Tibial nerve (tissue), 4 donors: ENCODE measurements around the gene BAZ2B. TPM values are rescaled to one million over a fixed set of nuclear protein-coding genes. Genes with fewer than 3 reads are reported as not detected.
A peak's percentile ranks its signal among the peaks of the same experiment; 100 is the strongest.

Source experiments
- DNase-seq, 2 donors: peaks; one replicate each; pipeline ENCODE4 v3.0.0-alpha.2; 2019; ENCODE audit warnings: low spot score in 2 of 2
- H3K27ac ChIP-seq, 4 donors: fragments of 200-600 bp; sonication (generic) in 3 of 4; one replicate each; pipeline ENCODE4 v1.5.1; 2017 to 2019; ENCODE audit warnings: mild to moderate bottlenecking in 1 of 4
- H3K27me3 ChIP-seq, 2 donors: fragments of 200-600 bp; sonication (generic) in 1 of 2; one replicate each; pipeline versions ENCODE4 v1.5.1 to v1.6.0; 2017 to 2019
- H3K36me3 ChIP-seq, 3 donors: fragments of 200-600 bp; sonication (generic); one replicate each; pipeline ENCODE4 v1.5.1; 2018 to 2019
- H3K4me1 ChIP-seq, 4 donors: fragments of 200-600 bp; sonication (generic) in 3 of 4; one replicate each; pipeline ENCODE4 v1.5.1; 2017 to 2019
- H3K4me3 ChIP-seq, 4 donors: fragments of 200-600 bp; sonication (generic) in 3 of 4; one replicate each; pipeline ENCODE4 v1.5.1; 2017 to 2019; ENCODE audit warnings: mild to moderate bottlenecking in 1 of 4, moderate library complexity in 1 of 4
- H3K9me3 ChIP-seq, 4 donors: fragments of 200-600 bp; sonication (generic) in 3 of 4; one replicate each; pipeline ENCODE4 v1.5.1; 2017 to 2019
- CTCF ChIP-seq, 5 experiments: fragments of 200-600 bp in 3 of 5; fragments of 450-650 bp in 2 of 5; sonication (generic) in 3 of 5; IDR thresholded peaks; one replicate each; pipeline ENCODE4 v1.5.1; 2016 to 2019; ENCODE audit warnings: antibody characterized with exemption in 5 of 5, mild to moderate bottlenecking in 3 of 5, moderate library complexity in 2 of 5
- EP300 ChIP-seq, 2 donors: sonication (generic); formaldehyde crosslinking; IDR thresholded peaks; one replicate each; pipeline ENCODE4 v1.6.1; 2017; ENCODE audit warnings: antibody characterized with exemption in 2 of 2, mild to moderate bottlenecking in 1 of 2
- POLR2A ChIP-seq, 2 donors: fragments of 450-650 bp; IDR thresholded peaks; one replicate each; pipeline ENCODE4 v1.6.1; 2017; ENCODE audit warnings: antibody characterized with exemption in 2 of 2, mild to moderate bottlenecking in 2 of 2, moderate library complexity in 2 of 2
- WGBS, 2 donors: methylation state at CpG; one replicate each; pipeline ENCODE4 v1.1.5; 2018; 5-methylcytosine and 5-hydroxymethylcytosine counted together
- total RNA-seq, 4 donors: library from RNA; depleted of rRNA; stranded (reverse); fragments of >200 nt; gene quantifications; one replicate each; pipeline ENCODE4 v1.1.0, GENCODE V29; 2016

Gene BAZ2B
- total RNA-seq, 4 donors from 2014 or later = 98.4 to 135 (median 114) TPM

GRCh38 chr2:159501743-159502142 is 114.6 kb downstream of the BAZ2B start:
- Histone ChIP-seq H3K27ac (no peak overlapping the region), H3K27me3 (no peaks in the 10 kb centered on the region), H3K36me3 (peaks cover 0 to 10% (median 0%) of the 10 kb centered on the region in 3 donors), H3K4me1 (peaks cover 0 to 7% (median 0%) of the 10 kb centered on the region in 4 donors), H3K9me3 (peaks cover 0 to 3% (median 0%) of the 10 kb centered on the region in 4 donors), H3K4me3 (no peak overlapping the region)
- TF ChIP-seq CTCF (IDR thresholded peaks at IDR 0.05) = no peak
- TF ChIP-seq POLR2A (IDR thresholded peaks at IDR 0.05) = no peak
- no peak for TF ChIP-seq EP300 (IDR thresholded peaks at IDR 0.05)
- DNase-seq = no peak
- WGBS, 2 donors = 93 to 100% methylated on average over 1 of the region's 1 CpG

- H3K9me3 ChIP-seq = peaks cover 0 to 3% (median 0%) of the 10 kb centered on the region in 4 donors
- peaks cover 0 to 7% (median 0%) of the 10 kb centered on the region in 4 donors for H3K4me1 ChIP-seq
- no peaks in the 10 kb centered on the region for H3K27me3 ChIP-seq
- peak overlapping the region in 1 of 4 donors; percentile 37 for H3K27ac ChIP-seq
- 54 to 59% methylated on average over 2 of the region's 2 CpGs for WGBS, 2 donors
- peaks cover 0 to 10% (median 0%) of the 10 kb centered on the region in 3 donors for H3K36me3 ChIP-seq
- H3K4me3 ChIP-seq = no peak overlapping the region
- no peak for DNase-seq
- no peak for TF ChIP-seq CTCF (IDR thresholded peaks at IDR 0.05)
- no peak for TF ChIP-seq EP300 (IDR thresholded peaks at IDR 0.05)
- no peak for TF ChIP-seq POLR2A (IDR thresholded peaks at IDR 0.05)
Observed at GRCh38 chr2:159497847-159498246, 118.5 kb downstream of the BAZ2B start.

- Histone ChIP-seq H3K36me3 (peaks cover 0 to 7% (median 0%) of the 10 kb centered on the region in 3 donors), H3K4me3 (no peak overlapping the region), H3K27ac (peak overlapping the region in 1 of 4 donors; percentile 37), H3K27me3 (no peaks in the 10 kb centered on the region), H3K9me3 (peaks cover 0 to 3% (median 0%) of the 10 kb centered on the region in 4 donors), H3K4me1 (peaks cover 0 to 7% (median 0%) of the 10 kb centered on the region in 4 donors)
- peak in 1 of 2 donors; percentile 4 for DNase-seq
- peak in 1 of 2 donors; percentile 73 for TF ChIP-seq EP300 (IDR thresholded peaks at IDR 0.05)
- no peak for TF ChIP-seq POLR2A (IDR thresholded peaks at IDR 0.05)
Observed at GRCh38 chr2:159497256-159497655, 119.1 kb downstream of the BAZ2B start.

- WGBS, 2 donors = 95 to 97% methylated on average over 2 of the region's 2 CpGs
- H3K9me3 ChIP-seq = no peaks in the 10 kb centered on the region
- H3K27me3 ChIP-seq = no peaks in the 10 kb centered on the region
- H3K4me3 ChIP-seq = no peak overlapping the region
- no peak overlapping the region for H3K27ac ChIP-seq
- TF ChIP-seq CTCF (IDR thresholded peaks at IDR 0.05) (no peak), EP300 (IDR thresholded peaks at IDR 0.05) (no peak), POLR2A (IDR thresholded peaks at IDR 0.05) (no peak)
- no peaks in the 10 kb centered on the region for H3K4me1 ChIP-seq
- DNase-seq = no peak
- no peaks in the 10 kb centered on the region for H3K36me3 ChIP-seq
Observed at GRCh38 chr2:159489476-159489875, 126.9 kb downstream of the BAZ2B start.

- no peaks in the 10 kb centered on the region for H3K4me1 ChIP-seq
- no peak for DNase-seq
- H3K36me3 ChIP-seq = peaks cover 0 to 5% (median 0%) of the 10 kb centered on the region in 3 donors
- no peak overlapping the region for H3K4me3 ChIP-seq
- TF ChIP-seq POLR2A (IDR thresholded peaks at IDR 0.05) (no peak), EP300 (IDR thresholded peaks at IDR 0.05) (no peak), CTCF (IDR thresholded peaks at IDR 0.05) (no peak)
- no peaks in the 10 kb centered on the region for H3K9me3 ChIP-seq
- no peak overlapping the region for H3K27ac ChIP-seq
- 71 to 78% methylated on average over 2 of the region's 2 CpGs for WGBS, 2 donors
- H3K27me3 ChIP-seq = no peaks in the 10 kb centered on the region
Observed at GRCh38 chr2:159484532-159484931, 131.8 kb downstream of the BAZ2B start.

- Histone ChIP-seq H3K27me3 (no peaks in the 10 kb centered on the region), H3K4me3 (no peak overlapping the region), H3K4me1 (no peaks in the 10 kb centered on the region), H3K9me3 (no peaks in the 10 kb centered on the region), H3K36me3 (peaks cover 0 to 35% (median 0%) of the 10 kb centered on the region in 3 donors), H3K27ac (no peak overlapping the region)
- no peak for TF ChIP-seq POLR2A (IDR thresholded peaks at IDR 0.05)
- TF ChIP-seq CTCF (IDR thresholded peaks at IDR 0.05) = no peak
- DNase-seq = no peak
- WGBS, 2 donors = 92 to 93% methylated on average over 2 of the region's 2 CpGs
Observed at GRCh38 chr2:159476329-159476728, 140.0 kb downstream of the BAZ2B start.
